Measurements from ENCODE around the gene STUM. TPM values are rescaled to one million over a fixed set of nuclear protein-coding genes. Genes with fewer than 3 reads are reported as not detected.

The STUM gene
- total RNA-seq, 1 experiment from 2014 or later = not detected

GRCh38 chr1:226566760-226567159 lies 18.2 kb downstream of the STUM start:
- DNase-seq = no peak
- intact Hi-C loops (cut with micrococcal nuclease; ENCODE audit: unreplicated experiment) = no loop called here
- no peaks in the 10 kb centered on the region for H3K9me3 Mint-ChIP-seq (ENCODE audit: low read depth, unreplicated experiment)
- CTCF ChIA-PET = no interaction called here
- no peak overlapping the region for H3K4me3 Mint-ChIP-seq (ENCODE audit: low read depth, unreplicated experiment)
- no peak overlapping the region for H3K27ac Mint-ChIP-seq (ENCODE audit: unreplicated experiment)
- H3K4me1 Mint-ChIP-seq (ENCODE audit: low read depth, unreplicated experiment) = no peaks in the 10 kb centered on the region
- no peaks in the 10 kb centered on the region for H3K36me3 Mint-ChIP-seq (ENCODE audit: insufficient read depth, unreplicated experiment)
- no TSS peak for BruUV-seq (replicated peaks)
- peaks cover 78% of the 10 kb centered on the region for H3K27me3 Mint-ChIP-seq (ENCODE audit: unreplicated experiment)
- no peak for TF ChIP-seq CTCF (IDR thresholded peaks at IDR 0.05; ENCODE audit: unreplicated experiment)

- no TSS peak for BruUV-seq (replicated peaks)
Observed at GRCh38 chr1:226568077-226568831, 19.7 kb downstream of the STUM start.

GRCh38 chr1:226568975-226569741 lies 20.6 kb downstream of the STUM start:
- Mint-ChIP-seq H3K4me3 (ENCODE audit: low read depth, unreplicated experiment) (no peak overlapping the region), H3K27ac (ENCODE audit: unreplicated experiment) (no peak overlapping the region), H3K36me3 (ENCODE audit: insufficient read depth, unreplicated experiment) (no peaks in the 10 kb centered on the region), H3K27me3 (ENCODE audit: unreplicated experiment) (peaks cover 71% of the 10 kb centered on the region), H3K4me1 (ENCODE audit: low read depth, unreplicated experiment) (no peaks in the 10 kb centered on the region), H3K9me3 (ENCODE audit: low read depth, unreplicated experiment) (no peaks in the 10 kb centered on the region)
- no TSS peak for BruUV-seq (replicated peaks)
- intact Hi-C loops (cut with micrococcal nuclease; ENCODE audit: unreplicated experiment) = no loop called here
- CTCF ChIA-PET = interaction anchor here (0.6 to 1.2 kb wide), 3 partner anchors 21 to 669 kb away, joined by 4 read pairs; no protein-coding TSS in a partner anchor
- DNase-seq = no peak
- no peak for TF ChIP-seq CTCF (IDR thresholded peaks at IDR 0.05; ENCODE audit: unreplicated experiment)

More at GRCh38 chr1:226568077-226568831, 19.7 kb downstream of the STUM start:
- Mint-ChIP-seq H3K4me3 (ENCODE audit: low read depth, unreplicated experiment) (no peak overlapping the region), H3K9me3 (ENCODE audit: low read depth, unreplicated experiment) (no peaks in the 10 kb centered on the region), H3K27me3 (ENCODE audit: unreplicated experiment) (peaks cover 77% of the 10 kb centered on the region), H3K36me3 (ENCODE audit: insufficient read depth, unreplicated experiment) (no peaks in the 10 kb centered on the region), H3K4me1 (ENCODE audit: low read depth, unreplicated experiment) (no peaks in the 10 kb centered on the region), H3K27ac (ENCODE audit: unreplicated experiment) (no peak overlapping the region)
- CTCF ChIA-PET = interaction anchor here (0.5 to 1.2 kb wide), 3 partner anchors 21 to 121 kb away, joined by 3 to 4 read pairs (median 3); no protein-coding TSS in a partner anchor
- DNase-seq = peak; percentile 34
- intact Hi-C loops (cut with micrococcal nuclease; ENCODE audit: unreplicated experiment) = no loop called here
- TF ChIP-seq CTCF (IDR thresholded peaks at IDR 0.05; ENCODE audit: unreplicated experiment) = peak; percentile 37

GRCh38 chr1:226569879-226570547 lies 21.4 kb downstream of the STUM start:
- H3K4me3 Mint-ChIP-seq (ENCODE audit: low read depth, unreplicated experiment) = no peak overlapping the region
- CTCF ChIA-PET = interaction anchor here (0.6 to 1.2 kb wide), 4 partner anchors 15 to 668 kb away, joined by 4 read pairs; no protein-coding TSS in a partner anchor
- DNase-seq = peak; percentile 51
- no peak for TF ChIP-seq CTCF (IDR thresholded peaks at IDR 0.05; ENCODE audit: unreplicated experiment)
- H3K9me3 Mint-ChIP-seq (ENCODE audit: low read depth, unreplicated experiment) = no peaks in the 10 kb centered on the region
- H3K4me1 Mint-ChIP-seq (ENCODE audit: low read depth, unreplicated experiment) = no peaks in the 10 kb centered on the region
- H3K27me3 Mint-ChIP-seq (ENCODE audit: unreplicated experiment) = peaks cover 69% of the 10 kb centered on the region
- H3K36me3 Mint-ChIP-seq (ENCODE audit: insufficient read depth, unreplicated experiment) = no peaks in the 10 kb centered on the region
- BruUV-seq (replicated peaks) = no TSS peak
- intact Hi-C loops (cut with micrococcal nuclease; ENCODE audit: unreplicated experiment) = no loop called here
- no peak overlapping the region for H3K27ac Mint-ChIP-seq (ENCODE audit: unreplicated experiment)

All from Calu3 (cell line).